Measurements from ENCODE around the gene DHX32.
A peak's percentile ranks its signal among the peaks of the same experiment; 100 is the strongest.

Gene DHX32

GRCh38 chr10:125822878-125823662 lies 58.0 kb downstream of the DHX32 start, which contains the start of the genes BCCIP and UROS:
Gene BCCIP (plus strand): TSS chr10:125823546. CDS start chr10:125823558, 12 bp downstream.
Gene UROS (minus strand): TSS chr10:125823258. CDS start chr10:125816499, 6,759 bp downstream.
- DNase-seq (ENCODE audit: low spot score): peak; percentile 98
- ChIA-PET CTCF (interaction anchor here (0.5 to 0.6 kb wide), 2 partner anchors 479 to 676 kb away, joined by 3 read pairs; no protein-coding TSS in a partner anchor), POLR2A (ENCODE audit: low non-redundant PET) (interaction anchor here (0.5 kb wide), 1 partner anchor 28 kb away, joined by 9 read pairs; no protein-coding TSS in a partner anchor)
- peak within 1 kb of the TSS; percentile 83 for H3K27ac ChIP-seq
- TF ChIP-seq CTCF (conservative IDR thresholded peaks at IDR 0.05; ENCODE audit: low read depth): no peak

GRCh38 chr10:125820701-125821100 lies 60.4 kb downstream of the DHX32 start:
- POLR2A ChIA-PET (ENCODE audit: low non-redundant PET): no interaction called here
- no peak for TF ChIP-seq CTCF (conservative IDR thresholded peaks at IDR 0.05; ENCODE audit: low read depth)
- H3K27ac ChIP-seq: no peak overlapping the region
- CTCF ChIA-PET: interaction anchor here (0.5 kb wide), 1 partner anchor 478 kb away, joined by 3 read pairs; no protein-coding TSS in a partner anchor
- DNase-seq (ENCODE audit: low spot score): no peak

- TF ChIP-seq CTCF (conservative IDR thresholded peaks at IDR 0.05; ENCODE audit: low read depth): no peak
- no peak for DNase-seq (ENCODE audit: low spot score)
- ChIA-PET CTCF (interaction anchor here (0.6 kb wide), 1 partner anchor 1083 kb away, joined by 4 read pairs; no protein-coding TSS in a partner anchor), POLR2A (ENCODE audit: low non-redundant PET) (no interaction called here)
- H3K27ac ChIP-seq: no peak overlapping the region
These were observed 63.6 kb downstream of the DHX32 start for GRCh38 chr10:125817337-125817946.

- no peak overlapping the region for H3K27ac ChIP-seq
- no peak for DNase-seq (ENCODE audit: low spot score)
- ChIA-PET POLR2A (ENCODE audit: low non-redundant PET) (no interaction called here), CTCF (no interaction called here)
- no peak for TF ChIP-seq CTCF (conservative IDR thresholded peaks at IDR 0.05; ENCODE audit: low read depth)
These were observed 64.5 kb downstream of the DHX32 start for GRCh38 chr10:125816548-125816947.

- TF ChIP-seq CTCF (conservative IDR thresholded peaks at IDR 0.05; ENCODE audit: low read depth): no peak
- ChIA-PET CTCF (no interaction called here), POLR2A (ENCODE audit: low non-redundant PET) (no interaction called here)
- no peak for DNase-seq (ENCODE audit: low spot score)
- H3K27ac ChIP-seq: no peak overlapping the region
These were observed 65.3 kb downstream of the DHX32 start for GRCh38 chr10:125815764-125816163.

- CTCF ChIA-PET: no interaction called here
- TF ChIP-seq CTCF (conservative IDR thresholded peaks at IDR 0.05; ENCODE audit: low read depth): no peak
- POLR2A ChIA-PET (ENCODE audit: low non-redundant PET): no interaction called here
These were observed 68.9 kb downstream of the DHX32 start for GRCh38 chr10:125812128-125812750.

More at GRCh38 chr10:125812128-125812750, 68.9 kb downstream of the DHX32 start:
- H3K27ac ChIP-seq: no peak overlapping the region
- no peak for DNase-seq (ENCODE audit: low spot score)
